ENCODE results near the gene CHP1.
"Not testable (repeated sequence)": the region's sequence is repeated elsewhere in the genome, so short reads cannot be mapped to it uniquely, and the experiment has no call there.

Gene CHP1

DNA sequence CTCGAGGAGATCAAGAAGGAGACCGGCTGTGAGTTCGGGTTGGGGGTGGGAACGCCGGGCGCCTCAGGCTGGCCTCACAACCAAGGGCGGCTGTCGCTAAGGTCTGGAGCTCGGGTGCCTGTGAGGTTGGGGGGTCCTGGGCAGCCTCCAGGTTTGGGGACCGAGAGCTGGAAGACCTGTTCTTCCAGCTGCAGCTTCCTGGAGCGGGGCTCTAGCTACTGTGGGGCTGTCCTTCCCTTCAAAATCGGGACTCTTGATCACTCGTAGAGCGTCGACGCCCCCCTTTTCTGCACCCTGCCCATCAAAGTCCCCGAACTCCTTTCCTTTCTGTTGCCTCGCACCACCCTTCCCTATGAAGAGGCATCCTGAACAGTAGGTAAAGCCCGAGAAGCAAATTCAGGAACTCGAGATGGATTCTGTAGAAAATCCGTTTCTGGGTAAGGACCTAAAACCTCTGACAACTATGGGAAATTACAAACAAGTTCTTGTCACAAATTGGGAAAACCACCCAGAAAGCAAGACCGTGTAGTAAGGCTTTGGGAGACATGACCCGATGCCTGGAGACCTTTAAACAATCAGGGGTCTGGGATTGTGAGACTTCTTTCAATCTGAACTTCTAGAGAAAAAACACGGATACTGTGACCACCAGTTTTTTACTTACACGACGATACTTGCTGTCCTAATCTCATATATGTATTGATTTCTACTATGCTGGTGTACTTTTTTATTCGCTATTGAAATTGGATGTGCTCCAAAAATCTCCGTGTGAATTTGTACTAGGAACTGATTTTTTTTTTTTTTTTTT lies 556 bp downstream of the CHP1 start:
- TF ChIP-seq, protein P1, sequence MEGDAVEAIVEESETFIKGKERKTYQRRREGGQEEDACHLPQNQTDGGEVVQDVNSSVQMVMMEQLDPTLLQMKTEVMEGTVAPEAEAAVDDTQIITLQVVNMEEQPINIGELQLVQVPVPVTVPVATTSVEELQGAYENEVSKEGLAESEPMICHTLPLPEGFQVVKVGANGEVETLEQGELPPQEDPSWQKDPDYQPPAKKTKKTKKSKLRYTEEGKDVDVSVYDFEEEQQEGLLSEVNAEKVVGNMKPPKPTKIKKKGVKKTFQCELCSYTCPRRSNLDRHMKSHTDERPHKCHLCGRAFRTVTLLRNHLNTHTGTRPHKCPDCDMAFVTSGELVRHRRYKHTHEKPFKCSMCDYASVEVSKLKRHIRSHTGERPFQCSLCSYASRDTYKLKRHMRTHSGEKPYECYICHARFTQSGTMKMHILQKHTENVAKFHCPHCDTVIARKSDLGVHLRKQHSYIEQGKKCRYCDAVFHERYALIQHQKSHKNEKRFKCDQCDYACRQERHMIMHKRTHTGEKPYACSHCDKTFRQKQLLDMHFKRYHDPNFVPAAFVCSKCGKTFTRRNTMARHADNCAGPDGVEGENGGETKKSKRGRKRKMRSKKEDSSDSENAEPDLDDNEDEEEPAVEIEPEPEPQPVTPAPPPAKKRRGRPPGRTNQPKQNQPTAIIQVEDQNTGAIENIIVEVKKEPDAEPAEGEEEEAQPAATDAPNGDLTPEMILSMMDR (IDR thresholded peaks at IDR 0.05; ENCODE audit: extremely low read depth, insufficient read depth, missing control alignments), result no peak
- in situ Hi-C loops (cut with MboI; ENCODE audit: low pct_unique_long_range_greater_than_20kb, low sequenced_read_pairs, unreplicated experiment), result no loop called here
- no peak for DNase-seq (ENCODE audit: low spot score)

DNA sequence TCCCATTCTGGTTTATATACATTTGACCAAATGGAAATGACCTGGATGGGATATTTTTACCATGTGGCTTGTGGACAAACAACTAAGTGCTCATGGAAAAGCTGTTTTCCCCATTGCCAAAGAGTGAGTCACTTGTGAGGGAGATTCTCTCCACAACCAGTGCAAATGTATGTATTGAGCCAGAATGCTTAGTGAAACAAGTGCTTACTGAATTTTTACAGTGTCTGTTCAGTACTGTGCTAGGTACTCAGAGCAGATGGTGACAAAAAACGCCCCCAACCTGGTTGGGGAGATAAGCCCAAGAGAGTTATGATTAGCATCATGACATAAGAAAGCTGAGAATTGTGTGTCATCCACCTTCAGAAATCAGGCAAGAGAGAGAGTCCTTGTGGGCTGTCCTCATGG lies 2.3 kb downstream of the CHP1 start:
- no peak for DNase-seq (ENCODE audit: low spot score)
- in situ Hi-C loops (cut with MboI; ENCODE audit: low pct_unique_long_range_greater_than_20kb, low sequenced_read_pairs, unreplicated experiment), result no loop called here
- TF ChIP-seq, protein P1 (IDR thresholded peaks at IDR 0.05; ENCODE audit: extremely low read depth, insufficient read depth, missing control alignments), result no peak

DNA sequence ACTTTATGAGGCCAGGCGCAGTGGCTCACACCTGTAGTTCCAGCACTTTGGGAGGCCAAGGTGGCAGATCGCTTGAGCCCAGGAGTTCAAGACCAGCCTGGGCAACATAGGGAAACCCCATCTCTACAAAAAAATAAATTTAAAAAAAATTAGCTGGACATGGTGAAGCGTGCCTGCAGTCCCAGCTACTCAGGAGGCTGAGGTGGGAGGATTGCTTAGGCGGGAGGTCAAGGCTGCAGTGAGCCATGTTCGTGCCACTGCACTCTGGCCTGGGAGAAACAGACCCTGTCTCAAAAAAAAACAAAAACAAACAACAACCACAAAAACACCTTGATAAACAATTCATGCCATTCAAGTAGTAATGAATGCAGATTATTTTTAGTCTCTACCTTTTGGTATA lies 4.2 kb downstream of the CHP1 start:
- in situ Hi-C loops (cut with MboI; ENCODE audit: low pct_unique_long_range_greater_than_20kb, low sequenced_read_pairs, unreplicated experiment); DNase-seq (ENCODE audit: low spot score): not testable (repeated sequence)

DNA sequence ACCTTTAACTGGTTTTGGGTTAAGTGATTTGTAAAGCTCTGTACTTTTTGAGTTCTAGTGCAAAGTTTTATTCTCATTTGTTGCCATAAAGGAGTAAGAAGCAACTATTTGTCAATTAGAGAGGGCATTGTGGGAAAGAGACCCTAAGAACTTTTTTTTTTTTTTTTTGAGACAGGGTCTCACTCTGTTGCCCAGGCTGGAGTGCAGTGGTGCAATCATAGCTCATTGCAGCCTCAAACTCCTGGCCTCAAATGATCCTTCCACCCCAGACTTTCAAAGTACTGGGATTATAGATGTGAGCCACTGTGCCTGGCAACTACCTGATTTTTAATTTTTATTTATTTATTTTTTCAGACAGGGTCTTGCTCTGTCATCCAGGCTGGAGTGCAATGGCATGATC lies 4.9 kb downstream of the CHP1 start:
- DNase-seq (ENCODE audit: low spot score), result no peak
- in situ Hi-C loops (cut with MboI; ENCODE audit: low pct_unique_long_range_greater_than_20kb, low sequenced_read_pairs, unreplicated experiment), result no loop called here

DNA sequence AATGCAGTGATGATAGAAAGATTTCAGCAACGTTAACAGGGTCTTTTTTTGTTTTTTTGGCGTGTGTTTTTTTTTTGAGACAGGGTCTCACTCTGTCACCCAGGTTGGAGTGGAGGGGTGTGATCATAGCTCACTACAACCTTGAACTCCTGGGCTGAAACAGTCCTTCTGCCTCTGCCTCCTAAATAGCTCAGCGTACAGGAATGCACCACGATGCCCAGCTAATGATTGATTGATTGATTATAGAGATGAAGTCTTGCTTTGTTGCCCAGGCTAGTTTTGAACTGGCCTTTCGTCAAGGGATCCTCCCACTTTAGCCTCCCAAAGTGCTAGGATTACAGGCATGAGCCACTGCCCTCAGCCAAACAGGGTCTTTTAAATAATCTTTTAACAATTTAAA lies 7.0 kb downstream of the CHP1 start:
- in situ Hi-C loops (cut with MboI; ENCODE audit: low pct_unique_long_range_greater_than_20kb, low sequenced_read_pairs, unreplicated experiment), result no loop called here
- TF ChIP-seq, protein P1 (IDR thresholded peaks at IDR 0.05; ENCODE audit: extremely low read depth, insufficient read depth, missing control alignments), result no peak
- DNase-seq (ENCODE audit: low spot score), result no peak

More for the DNA sequence above, 4.9 kb downstream of the CHP1 start:
- TF ChIP-seq, protein P1 (IDR thresholded peaks at IDR 0.05; ENCODE audit: extremely low read depth, insufficient read depth, missing control alignments), result no peak

DNA sequence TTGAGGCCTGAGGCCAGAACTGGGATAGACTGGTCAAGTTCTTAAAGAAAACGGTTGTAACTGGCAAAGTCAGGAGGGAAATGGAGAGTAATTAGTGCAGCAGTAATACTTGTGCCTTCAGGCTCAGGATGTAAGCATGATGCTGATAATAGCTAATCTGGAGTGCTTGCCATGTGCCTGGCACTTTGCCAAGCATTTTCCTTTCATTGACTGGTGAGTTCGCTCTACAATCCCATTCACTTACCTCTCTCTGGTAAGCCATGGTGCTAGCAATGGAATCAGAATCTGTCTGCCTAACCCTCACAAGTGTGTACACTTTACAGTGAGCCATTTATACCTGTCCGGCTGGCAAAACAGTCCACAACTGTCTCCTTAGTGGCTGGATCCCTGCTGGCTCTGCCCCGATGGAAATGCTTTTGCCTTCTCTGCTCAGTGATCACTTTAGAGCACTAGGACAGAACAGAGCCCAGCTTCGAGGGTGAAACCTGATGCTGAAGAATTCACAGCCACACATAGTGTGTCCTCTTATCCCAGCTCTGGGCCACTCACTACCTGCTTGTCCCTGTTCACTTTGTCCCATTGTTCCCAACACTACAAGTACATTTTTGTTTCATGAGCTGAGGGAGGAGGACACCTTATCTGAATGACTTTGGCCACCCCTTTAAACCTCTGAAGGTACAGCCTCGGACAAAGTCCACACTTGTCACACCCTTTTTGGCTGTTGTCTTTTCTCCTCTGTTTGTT lies 10.3 kb downstream of the CHP1 start:
- in situ Hi-C loops (cut with MboI; ENCODE audit: low pct_unique_long_range_greater_than_20kb, low sequenced_read_pairs, unreplicated experiment), result no loop called here
- TF ChIP-seq, protein P1 (IDR thresholded peaks at IDR 0.05; ENCODE audit: extremely low read depth, insufficient read depth, missing control alignments), result no peak
- DNase-seq (ENCODE audit: low spot score), result no peak

DNA sequence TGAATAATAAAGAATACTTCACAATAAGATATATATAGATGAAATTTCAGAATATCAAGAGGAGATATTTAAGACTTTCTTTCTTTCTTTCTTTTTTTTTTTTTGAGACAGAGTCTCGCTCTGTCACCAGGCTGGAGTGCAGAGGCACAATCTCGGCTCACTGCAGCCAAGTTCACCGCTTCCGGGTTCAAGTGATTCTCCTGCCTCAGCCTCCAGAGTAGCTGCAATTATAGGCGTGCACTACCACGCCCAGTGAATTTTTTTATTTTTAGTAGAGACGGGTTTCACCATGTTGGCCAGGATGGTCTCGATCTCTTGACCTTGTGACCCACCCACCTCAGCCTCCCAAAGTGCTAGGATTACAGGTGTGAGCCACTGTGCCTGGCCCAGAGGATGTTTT lies 19.7 kb downstream of the CHP1 start:
- in situ Hi-C loops (cut with MboI; ENCODE audit: low pct_unique_long_range_greater_than_20kb, low sequenced_read_pairs, unreplicated experiment); DNase-seq (ENCODE audit: low spot score): not testable (repeated sequence)
